Astrocyte of the cerebellum (primary cell): Measurements from ENCODE around the gene CSAD.

Experiments used
- DNase-seq: peaks from one replicate; pipeline ENCODE4 v3.0.0-alpha.2; 2011; ENCODE audit warnings: low read depth
- H3K4me3 ChIP-seq: 2 replicates; pipeline ENCODE4 v1.5.1; 2011; ENCODE audit warnings: mild to moderate bottlenecking, low read depth, low read length, moderate library complexity
- in situ Hi-C: cut with HindIII; loops from 2 replicates; pipeline ENCODE4 v1.10.0; 2017; ENCODE audit warnings: low sequenced_read_pairs
- TF ChIP-seq, protein P1 (sequence below): IDR thresholded peaks from 2 replicates; pipeline ENCODE4 v1.5.1; 2012; ENCODE audit warnings: low read length, low read depth, moderate library complexity, mild to moderate bottlenecking; ENCODE audit errors: missing control alignments

CSAD gene

DNA sequence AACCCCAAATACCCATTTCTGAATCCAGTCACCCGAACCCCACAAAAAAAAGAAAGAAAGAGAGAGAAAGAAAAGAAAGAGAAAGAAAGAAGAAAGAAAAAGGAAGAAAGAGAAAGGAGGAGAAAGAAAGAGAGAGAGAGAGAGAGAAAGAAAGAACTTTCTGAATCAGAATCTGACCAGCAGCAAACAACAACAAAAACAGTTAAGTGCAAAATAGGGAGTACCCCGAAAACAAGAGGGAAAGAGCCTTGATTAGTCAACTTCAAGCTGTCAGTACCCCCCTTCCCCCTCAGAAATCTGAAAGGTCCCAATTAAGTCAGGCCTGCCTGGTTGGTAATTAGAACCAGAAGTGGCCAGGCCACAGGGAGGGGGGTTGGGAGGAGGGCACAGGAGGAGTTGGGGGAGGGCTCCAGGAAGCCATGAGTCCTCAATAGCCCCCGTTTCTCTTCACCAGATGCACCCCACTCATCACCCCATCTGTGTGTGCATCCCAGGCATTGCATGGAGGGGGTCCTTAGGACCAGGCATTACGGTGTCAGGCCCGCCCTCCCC, 41.5 kb upstream of the CSAD start:
- TF ChIP-seq, protein P1, sequence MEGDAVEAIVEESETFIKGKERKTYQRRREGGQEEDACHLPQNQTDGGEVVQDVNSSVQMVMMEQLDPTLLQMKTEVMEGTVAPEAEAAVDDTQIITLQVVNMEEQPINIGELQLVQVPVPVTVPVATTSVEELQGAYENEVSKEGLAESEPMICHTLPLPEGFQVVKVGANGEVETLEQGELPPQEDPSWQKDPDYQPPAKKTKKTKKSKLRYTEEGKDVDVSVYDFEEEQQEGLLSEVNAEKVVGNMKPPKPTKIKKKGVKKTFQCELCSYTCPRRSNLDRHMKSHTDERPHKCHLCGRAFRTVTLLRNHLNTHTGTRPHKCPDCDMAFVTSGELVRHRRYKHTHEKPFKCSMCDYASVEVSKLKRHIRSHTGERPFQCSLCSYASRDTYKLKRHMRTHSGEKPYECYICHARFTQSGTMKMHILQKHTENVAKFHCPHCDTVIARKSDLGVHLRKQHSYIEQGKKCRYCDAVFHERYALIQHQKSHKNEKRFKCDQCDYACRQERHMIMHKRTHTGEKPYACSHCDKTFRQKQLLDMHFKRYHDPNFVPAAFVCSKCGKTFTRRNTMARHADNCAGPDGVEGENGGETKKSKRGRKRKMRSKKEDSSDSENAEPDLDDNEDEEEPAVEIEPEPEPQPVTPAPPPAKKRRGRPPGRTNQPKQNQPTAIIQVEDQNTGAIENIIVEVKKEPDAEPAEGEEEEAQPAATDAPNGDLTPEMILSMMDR = no peak
- in situ Hi-C loops = no loop called here
- no peak for DNase-seq
- no peak overlapping the region for H3K4me3 ChIP-seq

DNA sequence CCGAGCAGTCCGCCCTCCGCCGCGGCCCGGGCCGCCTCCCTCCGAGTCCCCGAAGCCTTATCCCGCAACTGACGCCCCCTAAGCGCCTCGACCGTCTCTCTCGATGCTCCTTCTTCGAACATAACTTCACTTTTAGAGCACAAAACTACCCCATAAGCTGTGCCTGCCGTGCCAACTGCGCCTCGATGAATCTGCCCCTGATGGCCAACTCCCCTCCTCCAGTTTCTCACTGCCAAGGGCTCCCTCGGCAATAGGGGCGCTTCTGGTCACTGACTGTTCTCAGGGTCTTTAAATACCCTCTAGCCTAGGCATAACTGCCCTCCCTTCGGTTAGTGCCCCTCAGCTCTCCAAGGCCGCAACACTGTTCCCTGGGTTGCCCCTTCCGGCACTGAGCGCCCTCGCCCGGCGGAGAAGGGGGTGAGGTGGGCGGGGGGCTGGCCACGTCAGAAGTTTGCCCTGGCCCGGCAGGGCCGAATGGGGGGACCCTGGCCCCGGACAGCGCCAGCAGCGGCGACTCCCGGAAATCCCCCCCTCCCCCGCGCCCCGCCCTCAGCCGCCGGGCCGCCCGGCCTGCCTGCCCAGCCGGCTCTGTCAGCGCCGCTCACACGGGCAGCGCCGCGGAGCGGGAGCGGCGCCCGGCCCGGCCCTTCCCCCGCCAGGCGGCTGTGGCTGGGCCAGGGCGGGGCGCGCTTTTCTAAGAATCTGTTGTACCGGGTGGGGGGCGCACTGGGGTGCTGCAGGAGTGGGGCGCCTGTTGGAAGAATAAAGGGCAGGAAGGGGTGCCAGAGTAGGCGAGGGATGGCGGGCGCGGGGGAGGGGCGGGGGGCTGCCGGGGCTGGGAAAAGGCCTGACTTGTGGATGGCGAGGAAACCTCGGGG, 40.7 kb upstream of the CSAD start:
- H3K4me3 ChIP-seq = peak overlapping the region; percentile 42
- TF ChIP-seq, protein P1 = no peak
- in situ Hi-C loops = no loop called here
- DNase-seq = no peak

DNA sequence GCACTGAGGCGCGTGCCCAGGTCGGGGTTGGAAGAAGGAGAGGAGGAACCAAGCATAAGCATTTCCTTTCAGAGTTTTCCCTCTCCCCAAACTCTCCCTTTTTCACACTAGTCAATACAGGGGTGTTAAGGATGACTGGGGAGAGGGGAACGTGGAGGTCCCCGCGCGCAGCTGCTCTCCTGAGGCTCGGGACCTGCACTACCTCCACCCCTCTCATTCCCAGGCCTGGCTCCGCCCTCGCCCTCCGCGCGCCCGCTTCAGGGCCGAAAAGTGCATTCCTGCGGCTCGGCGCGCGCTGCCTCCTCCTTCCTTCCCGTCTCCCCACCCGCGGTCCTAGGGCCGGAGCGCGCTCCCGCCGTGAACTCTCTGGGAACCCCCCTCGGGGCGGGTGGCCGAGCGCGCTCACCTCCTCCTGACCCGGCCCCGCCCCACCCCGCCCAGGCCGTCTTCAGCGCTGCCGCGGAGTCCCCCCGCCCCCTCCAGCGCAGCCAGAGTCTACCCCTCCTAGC, 40.0 kb upstream of the CSAD start:
- in situ Hi-C loops = no loop called here
- H3K4me3 ChIP-seq = peak overlapping the region; percentile 74
- DNase-seq = peak; percentile 71
- TF ChIP-seq, protein P1 = no peak

DNA sequence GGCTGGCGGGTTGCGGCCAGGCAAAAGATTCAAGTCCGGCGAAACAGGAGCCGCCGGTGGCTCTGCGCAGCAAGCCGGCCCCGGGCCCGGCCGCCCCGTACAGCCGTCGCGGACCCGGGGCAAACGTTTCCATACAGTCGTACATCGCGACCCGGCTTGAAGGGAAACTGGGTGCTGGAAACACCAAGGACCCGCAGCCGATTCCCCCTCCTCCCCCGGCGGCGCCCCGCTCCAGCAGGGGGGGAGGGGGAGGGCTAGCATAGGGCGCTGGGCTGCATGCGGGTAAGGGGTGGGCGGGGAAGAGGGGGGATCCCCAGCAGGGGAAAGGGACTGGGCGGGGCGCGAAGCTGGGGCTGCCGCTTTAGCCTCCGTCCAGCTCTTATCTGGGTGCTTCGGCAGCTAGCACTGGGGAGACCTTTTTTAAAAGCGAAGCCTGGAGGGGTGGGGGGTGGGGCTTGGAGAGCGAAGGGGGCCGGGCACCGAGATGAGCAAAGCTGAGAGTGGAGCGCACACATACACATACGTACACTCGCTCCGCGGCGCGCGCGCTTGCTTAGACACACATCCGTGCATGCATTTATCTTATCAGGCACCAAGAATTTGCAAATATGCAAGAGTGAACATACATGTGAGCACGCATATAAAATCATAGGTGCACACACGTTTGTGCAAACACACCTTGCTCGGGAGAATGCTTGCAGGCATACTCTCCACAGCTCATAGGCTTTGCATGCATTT, 39.4 kb upstream of the CSAD start:
- TF ChIP-seq, protein P1 = no peak
- DNase-seq = no peak
- peak overlapping the region; percentile 74 for H3K4me3 ChIP-seq
- in situ Hi-C loops = no loop called here

DNA sequence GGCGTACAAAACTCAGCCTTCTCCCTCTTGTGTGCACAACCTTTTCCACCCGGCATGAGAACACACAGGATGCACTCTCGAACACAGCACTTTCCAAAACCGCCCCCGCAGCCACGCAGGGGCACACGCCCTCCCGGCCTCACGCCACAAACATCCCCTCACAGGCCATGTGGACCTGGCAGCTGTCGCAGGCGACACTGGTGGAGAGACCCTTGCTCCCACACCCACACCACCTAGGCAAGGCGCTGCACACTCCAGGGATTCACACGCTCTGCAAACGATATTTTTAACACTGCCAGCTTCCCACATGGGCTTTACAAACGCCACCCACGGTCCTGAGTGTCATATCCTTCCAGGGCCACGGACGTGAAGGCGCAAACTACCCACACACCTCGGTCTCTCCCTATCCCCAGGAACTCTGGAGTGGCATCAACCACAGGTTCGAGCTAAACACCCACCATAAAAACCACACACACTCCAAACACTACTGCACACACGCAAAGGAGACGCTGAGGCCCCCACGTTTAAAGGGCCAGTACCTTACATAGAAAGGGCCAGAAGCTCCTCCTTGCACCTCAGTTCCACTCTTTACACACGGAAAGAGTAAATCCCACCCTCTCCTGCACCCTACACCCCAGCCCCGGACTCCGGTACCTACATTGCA, 38.7 kb upstream of the CSAD start:
- TF ChIP-seq, protein P1 = no peak
- no peak for DNase-seq
- peak overlapping the region; percentile 74 for H3K4me3 ChIP-seq
- in situ Hi-C loops = no loop called here
